Kidney capillary endothelial cell (primary cell): ENCODE data around the gene SUGP2.

Experiments
- DNase-seq: peaks from one replicate; pipeline ENCODE4 v3.0.0-alpha.2; 2018; ENCODE audit warnings: low spot score

Gene SUGP2

DNA sequence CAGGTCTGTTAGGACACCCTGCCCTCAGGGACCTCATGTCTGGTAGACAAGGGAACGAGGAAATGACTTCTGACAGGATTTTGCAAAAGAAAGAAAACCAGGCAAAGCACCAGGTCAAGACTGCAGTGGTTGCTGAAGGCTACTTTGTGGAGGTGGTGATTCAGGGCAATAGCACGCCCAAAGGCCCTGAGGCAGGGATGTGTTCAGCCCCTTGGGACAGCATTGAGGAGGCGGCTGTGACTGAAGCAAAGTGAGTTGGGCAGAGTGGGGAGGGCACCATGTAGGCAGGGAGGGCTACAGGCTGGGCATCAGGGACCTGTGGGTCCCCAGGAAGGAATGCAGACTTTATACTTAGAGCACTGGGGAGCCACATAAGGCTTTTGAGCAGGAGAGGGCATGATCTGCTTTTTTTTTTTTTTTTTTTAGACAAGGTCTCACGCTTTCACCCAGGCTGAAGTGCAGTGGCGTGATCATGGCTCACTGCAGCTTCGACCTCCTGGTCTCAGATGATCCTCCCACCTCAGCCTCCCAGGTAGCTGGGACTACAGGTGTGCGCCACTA lies 81.5 kb downstream of the SUGP2 start:
- DNase-seq = no peak

DNA sequence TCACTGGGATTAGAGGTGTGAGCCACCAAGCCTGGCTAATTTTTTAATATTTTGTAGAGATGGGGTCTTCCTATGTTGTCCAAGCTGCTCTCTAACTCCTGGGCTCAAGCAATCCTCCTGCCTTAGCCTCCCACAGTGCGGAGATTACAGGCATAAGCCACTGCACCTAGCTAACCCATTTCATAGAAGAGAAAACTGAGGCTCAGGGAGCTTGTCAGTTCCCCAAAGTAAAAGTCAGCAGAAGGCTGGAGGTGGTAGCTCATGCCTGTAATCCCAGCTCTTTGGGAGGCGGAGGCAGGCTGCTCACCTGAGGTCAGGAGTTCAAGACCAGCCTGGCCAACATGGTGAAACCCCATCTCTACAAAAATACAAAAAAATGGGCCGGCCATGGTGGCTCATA lies 83.5 kb downstream of the SUGP2 start:
- no peak for DNase-seq

DNA sequence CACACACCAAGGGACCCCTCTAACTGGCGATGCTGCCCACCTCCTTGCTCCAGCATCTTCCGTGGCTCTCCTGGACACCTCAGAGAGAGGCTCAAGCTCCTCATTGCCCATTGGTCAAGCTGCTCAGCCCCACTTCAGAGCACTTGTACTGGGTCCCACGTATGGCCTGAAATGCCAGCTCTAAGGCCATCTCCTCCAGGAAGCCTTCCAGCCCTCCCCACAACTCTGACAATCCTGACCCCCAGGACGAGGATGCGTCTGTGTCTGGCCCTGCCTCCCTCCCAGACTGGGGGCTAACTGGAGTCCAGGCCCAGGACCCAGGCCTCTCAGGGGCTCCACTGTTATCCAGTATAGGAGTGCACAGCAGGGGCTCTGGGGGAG lies 84.4 kb downstream of the SUGP2 start:
- DNase-seq = no peak

DNA sequence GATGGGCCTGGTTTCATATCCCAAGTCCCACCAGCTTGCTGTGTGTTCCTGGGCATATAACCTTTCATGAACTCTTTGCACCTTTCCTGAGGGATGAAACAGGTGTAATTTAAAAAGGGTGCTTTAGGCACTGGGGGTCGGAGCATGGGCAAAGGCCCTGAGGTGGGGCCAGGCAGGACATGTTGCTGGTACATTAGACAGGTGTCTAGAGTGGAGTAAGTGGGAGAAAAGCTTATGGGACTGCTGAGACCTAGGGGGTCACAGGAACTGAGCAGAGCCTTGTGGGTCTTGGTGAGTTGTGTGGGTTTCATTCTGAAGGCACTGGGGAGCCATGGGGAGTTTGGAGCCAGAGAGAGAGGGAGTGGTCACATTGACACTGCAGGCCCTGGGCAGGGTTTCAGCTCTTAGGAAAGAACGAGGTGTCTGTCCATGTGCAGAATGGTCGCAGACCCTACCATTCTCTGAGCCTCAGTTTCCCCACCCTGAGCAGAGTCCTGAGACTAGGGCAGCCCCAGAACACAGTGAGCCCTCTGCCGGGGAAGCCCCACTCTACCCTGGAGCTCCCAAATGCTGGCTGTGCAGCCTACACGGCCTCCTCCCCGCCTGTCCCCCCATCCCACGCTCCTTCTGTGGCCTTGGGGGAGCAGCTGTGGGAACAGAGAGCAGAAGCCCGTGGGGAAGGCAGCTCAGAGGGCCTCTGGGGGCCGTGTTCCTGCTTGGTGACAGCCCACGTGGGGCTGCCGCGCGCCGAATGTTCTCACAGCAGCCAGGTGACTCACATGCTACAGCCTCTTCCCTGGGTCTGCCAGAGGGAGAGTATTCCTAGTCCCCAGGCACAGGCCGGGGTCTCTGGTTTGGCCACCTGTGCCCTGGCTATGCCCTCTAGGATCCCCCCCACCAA lies 85.0 kb downstream of the SUGP2 start:
- no peak for DNase-seq

DNA sequence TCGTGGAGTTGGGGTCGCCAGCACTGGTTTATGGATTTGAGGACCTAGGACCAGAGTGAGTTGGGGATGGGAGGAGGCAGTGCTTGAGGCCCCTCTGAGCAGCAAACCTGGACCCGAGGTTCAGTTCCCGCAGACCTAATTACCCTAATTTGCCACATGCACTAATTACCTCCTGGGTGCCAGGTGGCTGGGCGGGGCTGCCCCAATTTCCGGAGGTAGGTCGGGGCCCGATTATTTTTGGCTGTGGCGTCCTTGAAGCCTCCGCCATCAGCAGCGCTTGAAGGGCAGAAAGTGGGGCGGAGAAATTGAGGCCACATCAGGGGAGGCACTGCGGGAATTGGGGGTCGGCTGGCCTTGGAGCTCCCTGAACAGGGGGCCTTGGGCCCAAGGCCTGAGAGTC lies 86.4 kb downstream of the SUGP2 start:
- no peak for DNase-seq

DNA sequence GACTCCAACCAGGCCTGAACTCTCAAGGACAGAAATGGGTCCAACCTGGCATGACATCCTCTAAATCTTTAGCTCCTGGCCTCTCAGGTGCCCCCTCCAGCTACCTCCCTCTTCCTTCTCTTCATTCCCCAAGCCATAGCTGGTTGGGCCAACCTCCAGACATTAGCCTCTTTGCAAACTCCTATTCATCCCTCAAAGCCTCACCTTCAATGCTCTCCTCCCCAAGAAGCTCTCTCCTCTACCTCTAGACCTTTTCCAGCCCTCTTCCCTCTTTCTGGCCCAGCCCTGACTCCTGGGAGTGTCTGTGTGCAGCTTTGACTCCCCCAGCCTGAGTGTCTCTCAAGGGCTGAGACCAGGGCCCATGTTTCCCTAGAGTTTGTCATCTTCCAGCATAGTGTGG lies 87.0 kb downstream of the SUGP2 start:
- no peak for DNase-seq

DNA sequence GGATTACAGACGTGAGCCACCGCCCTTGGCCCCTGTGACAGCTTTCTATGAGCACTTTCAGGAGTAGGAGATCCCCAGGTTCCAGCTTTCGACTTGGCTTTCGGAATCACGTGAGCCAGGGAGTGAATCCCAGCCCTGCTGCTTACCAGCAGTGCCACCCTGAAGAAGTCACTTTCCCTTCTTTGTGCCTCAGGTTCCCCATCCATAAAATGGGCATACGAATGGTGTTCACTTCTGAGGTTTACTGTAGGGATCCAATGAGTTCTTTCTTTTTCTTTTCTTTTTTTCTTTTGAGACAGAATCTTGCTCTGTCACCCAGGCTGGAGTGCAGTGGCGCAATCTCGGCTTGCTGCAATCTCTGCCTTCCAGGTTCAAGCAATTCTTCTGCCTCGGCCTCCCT lies 88.0 kb downstream of the SUGP2 start:
- DNase-seq = no peak

DNA sequence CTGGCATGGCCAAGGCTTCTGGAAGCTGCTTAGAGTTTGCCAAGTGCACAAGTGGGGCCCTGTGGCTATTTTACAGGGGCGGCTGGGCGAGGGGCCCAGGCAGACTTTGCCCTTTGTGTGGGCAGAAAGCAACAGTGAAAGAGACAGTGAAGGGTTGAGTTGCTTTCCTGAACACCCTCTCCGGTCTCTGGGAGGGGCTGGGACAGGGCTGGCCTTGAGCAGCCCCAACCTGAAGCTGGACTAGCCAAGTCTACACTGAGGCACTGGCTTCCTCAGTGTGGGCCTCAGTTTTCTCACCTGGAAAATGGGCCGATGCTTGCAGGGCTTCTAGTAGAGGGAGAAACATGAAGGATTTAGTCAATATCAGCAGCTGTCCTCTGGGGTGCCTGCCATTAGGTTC lies 89.9 kb downstream of the SUGP2 start:
- DNase-seq = no peak

DNA sequence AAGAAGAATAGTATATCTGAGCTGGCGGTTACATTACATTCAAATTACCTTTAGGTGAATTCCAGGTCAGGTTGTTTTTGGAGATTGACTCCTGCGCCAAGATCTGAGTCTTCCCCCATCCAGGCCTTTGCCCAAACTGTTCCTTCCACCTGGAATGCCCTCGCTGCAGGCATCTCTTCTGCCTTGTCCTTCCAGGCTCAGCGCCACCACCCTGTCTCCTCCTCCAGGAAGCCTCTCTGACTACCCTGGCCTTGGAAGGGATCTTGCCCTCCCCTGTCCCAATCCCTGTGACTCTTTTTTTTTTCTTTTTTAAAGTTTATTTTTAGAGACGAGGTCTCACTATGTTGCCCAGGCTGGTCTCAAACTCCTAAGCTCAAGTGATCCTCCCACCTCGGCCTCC lies 90.6 kb downstream of the SUGP2 start:
- no peak for DNase-seq

DNA sequence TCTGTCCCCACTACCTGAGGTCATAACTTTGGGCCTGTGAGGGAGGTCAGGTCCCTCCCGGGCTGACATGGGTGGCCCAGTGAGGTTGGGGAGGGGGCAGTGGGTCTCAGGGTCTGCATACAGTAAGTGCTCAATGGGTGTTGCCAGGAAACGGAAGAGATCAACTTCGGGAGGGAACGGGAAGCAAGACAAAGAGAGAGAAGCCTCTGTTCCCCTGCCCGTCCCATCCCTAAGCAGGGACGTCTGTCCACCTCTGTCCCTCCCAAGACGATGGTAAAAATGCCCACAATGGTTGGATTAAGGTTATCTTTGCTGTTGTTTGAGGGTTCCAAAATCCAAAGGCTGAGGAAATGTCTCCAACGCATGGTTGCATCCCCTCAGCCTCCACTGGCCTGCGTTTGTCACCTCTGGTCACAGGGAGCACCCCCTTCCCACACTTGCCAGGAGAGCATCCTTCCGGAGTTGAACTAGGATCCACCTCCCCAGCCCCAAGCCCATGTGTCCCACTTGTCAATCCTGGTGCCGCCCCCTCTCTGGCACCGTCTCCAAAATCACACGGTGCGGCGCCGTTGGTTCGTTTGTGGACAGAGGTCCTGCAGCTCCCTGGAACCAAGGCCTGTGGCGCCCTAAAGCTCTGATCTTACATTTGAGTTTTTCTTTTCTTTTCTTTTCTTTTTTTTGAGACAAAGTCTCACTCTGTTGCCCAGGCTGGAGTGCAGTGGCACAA lies 91.5 kb downstream of the SUGP2 start:
- no peak for DNase-seq
